Esophagus muscularis mucosa (tissue), 3 donors: Measurements from ENCODE around the gene KISS1.

Experiments
- POLR2A ChIP-seq: fragments of 450-650 bp; IDR thresholded peaks from one replicate; pipeline ENCODE4 v1.6.1; 2017; ENCODE audit warnings: antibody characterized with exemption, moderate library complexity, mild to moderate bottlenecking, low read depth
- TF ChIP-seq, protein P1 (sequence below), 3 experiments: fragments of 200-600 bp in 2 of 3; fragments of 450-650 bp in 1 of 3; sonication (generic) in 2 of 3; IDR thresholded peaks; one replicate each; pipeline ENCODE4 v1.5.1; 2017 to 2019; ENCODE audit warnings: antibody characterized with exemption in 3 of 3, mild to moderate bottlenecking in 2 of 3, moderate library complexity in 1 of 3

GRCh38 chr1:204223129-204223860, 27.0 kb upstream of the KISS1 start:
- TF ChIP-seq, protein P1, sequence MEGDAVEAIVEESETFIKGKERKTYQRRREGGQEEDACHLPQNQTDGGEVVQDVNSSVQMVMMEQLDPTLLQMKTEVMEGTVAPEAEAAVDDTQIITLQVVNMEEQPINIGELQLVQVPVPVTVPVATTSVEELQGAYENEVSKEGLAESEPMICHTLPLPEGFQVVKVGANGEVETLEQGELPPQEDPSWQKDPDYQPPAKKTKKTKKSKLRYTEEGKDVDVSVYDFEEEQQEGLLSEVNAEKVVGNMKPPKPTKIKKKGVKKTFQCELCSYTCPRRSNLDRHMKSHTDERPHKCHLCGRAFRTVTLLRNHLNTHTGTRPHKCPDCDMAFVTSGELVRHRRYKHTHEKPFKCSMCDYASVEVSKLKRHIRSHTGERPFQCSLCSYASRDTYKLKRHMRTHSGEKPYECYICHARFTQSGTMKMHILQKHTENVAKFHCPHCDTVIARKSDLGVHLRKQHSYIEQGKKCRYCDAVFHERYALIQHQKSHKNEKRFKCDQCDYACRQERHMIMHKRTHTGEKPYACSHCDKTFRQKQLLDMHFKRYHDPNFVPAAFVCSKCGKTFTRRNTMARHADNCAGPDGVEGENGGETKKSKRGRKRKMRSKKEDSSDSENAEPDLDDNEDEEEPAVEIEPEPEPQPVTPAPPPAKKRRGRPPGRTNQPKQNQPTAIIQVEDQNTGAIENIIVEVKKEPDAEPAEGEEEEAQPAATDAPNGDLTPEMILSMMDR (IDR thresholded peaks at IDR 0.05) = no peak
- TF ChIP-seq POLR2A = no peak
